HG02623 (cell line): ENCODE data around the gene PPP6R1.
"Not testable (repeated sequence)": the region's sequence is repeated elsewhere in the genome, so short reads cannot be mapped to it uniquely, and the experiment has no call there.

ENCODE experiments used
- ATAC-seq: cut with Tn5 transposase; IDR thresholded peaks from one replicate; pipeline ENCODE4 v1.9.1; 2021; ENCODE audit warnings: moderate library complexity; ENCODE audit not compliant: unreplicated experiment

The PPP6R1 gene

GRCh38 chr19:55227241-55228014, 31.4 kb downstream of the PPP6R1 start:
- ATAC-seq = no peak

- no peak for ATAC-seq
Measured at GRCh38 chr19:55226788-55227187, 32.0 kb downstream of the PPP6R1 start.

- ATAC-seq = no peak
Measured at GRCh38 chr19:55226273-55226672, 32.5 kb downstream of the PPP6R1 start.

GRCh38 chr19:55225415-55225958, 33.3 kb downstream of the PPP6R1 start:
- no peak for ATAC-seq

GRCh38 chr19:55224679-55225414, 34.0 kb downstream of the PPP6R1 start:
- not testable (repeated sequence) for ATAC-seq

GRCh38 chr19:55224038-55224665, 34.7 kb downstream of the PPP6R1 start:
- ATAC-seq = no peak

GRCh38 chr19:55223291-55224037, 35.4 kb downstream of the PPP6R1 start:
- ATAC-seq = no peak

- no peak for ATAC-seq
Measured at GRCh38 chr19:55220525-55220924, 38.3 kb downstream of the PPP6R1 start.

GRCh38 chr19:55216461-55217198, 42.2 kb downstream of the PPP6R1 start:
- ATAC-seq = no peak

- no peak for ATAC-seq
Measured at GRCh38 chr19:55213547-55213946, 45.3 kb downstream of the PPP6R1 start.

GRCh38 chr19:55212447-55212846, 46.4 kb downstream of the PPP6R1 start:
- ATAC-seq = no peak

- ATAC-seq = no peak
Measured at GRCh38 chr19:55209693-55210472, 48.9 kb downstream of the PPP6R1 start.

- no peak for ATAC-seq
Measured at GRCh38 chr19:55208880-55209692, 49.7 kb downstream of the PPP6R1 start, which contains the start of gene PTPRH. Gene PTPRH (minus strand): TSS chr19:55209501. CDS start chr19:55209433, 68 bp downstream.

GRCh38 chr19:55206664-55207500, 51.9 kb downstream of the PPP6R1 start:
- no peak for ATAC-seq

- not testable (repeated sequence) for ATAC-seq
Measured at GRCh38 chr19:55202199-55202598, 56.6 kb downstream of the PPP6R1 start.

GRCh38 chr19:55199620-55200204, 59.1 kb downstream of the PPP6R1 start:
- no peak for ATAC-seq

- ATAC-seq = no peak
Measured at GRCh38 chr19:55198651-55199050, 60.2 kb downstream of the PPP6R1 start.
